ENCODE results near the gene UNC5CL. TPM values are rescaled to one million over a fixed set of nuclear protein-coding genes. Genes with fewer than 3 reads are reported as not detected.

The UNC5CL gene
- total and polyA plus RNA-seq, 9 of the 15 experiments (the other 6 are each of a cell fraction or from before 2014, with no cell fraction given) = 0.07 to 1.8 (median 0.62) TPM; not detected in 1

DNA sequence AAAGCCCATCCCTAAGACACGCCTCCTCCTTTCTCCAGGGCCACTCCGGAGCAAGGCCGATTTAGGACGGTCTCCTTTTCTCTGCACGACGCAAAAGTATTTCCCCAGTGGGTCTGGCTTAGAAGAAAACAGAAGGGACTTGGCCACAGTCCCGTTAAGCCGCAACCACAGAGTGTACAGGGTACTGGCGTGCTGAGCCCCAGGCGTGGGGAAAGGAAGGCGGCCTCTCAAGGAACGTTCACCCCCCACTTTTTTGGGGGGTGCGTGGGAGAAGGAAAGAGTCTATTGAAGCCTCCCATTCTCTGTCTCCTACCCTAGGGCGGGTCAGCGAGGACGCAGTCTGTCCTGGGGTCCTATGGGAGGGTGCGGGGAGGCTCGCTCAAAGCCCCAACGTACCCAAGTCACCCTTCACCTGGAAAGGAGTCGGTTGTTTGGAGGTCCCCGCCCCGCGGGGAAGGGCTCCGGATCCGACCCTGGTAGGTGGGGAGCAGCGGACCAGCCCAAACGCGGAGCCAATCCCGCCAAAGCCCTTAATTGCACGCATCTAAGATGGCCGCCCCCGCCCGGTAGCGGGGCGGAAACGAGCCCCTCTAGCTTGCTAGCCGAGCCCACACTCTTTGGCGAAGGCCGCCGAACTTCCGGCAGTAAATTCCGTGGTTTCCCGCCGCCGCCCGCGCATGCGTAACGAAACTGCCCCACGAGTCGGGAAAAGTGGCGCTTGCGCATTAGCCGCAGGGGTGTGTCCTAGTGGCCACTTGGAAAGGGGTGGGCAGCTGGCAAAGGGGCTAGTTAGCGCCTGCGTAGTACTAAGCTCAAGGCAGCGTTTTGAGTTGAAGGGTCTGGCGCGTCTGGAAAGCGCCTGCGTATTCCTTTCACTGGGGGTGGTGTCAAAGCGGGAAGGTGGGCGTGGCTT is 33.2 kb upstream of the UNC5CL start, which contains the start of gene OARD1 (continued):
- TF ChIP-seq, protein P1, sequence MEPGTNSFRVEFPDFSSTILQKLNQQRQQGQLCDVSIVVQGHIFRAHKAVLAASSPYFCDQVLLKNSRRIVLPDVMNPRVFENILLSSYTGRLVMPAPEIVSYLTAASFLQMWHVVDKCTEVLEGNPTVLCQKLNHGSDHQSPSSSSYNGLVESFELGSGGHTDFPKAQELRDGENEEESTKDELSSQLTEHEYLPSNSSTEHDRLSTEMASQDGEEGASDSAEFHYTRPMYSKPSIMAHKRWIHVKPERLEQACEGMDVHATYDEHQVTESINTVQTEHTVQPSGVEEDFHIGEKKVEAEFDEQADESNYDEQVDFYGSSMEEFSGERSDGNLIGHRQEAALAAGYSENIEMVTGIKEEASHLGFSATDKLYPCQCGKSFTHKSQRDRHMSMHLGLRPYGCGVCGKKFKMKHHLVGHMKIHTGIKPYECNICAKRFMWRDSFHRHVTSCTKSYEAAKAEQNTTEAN (CRISPR knock-in tag; IDR thresholded peaks at IDR 0.05) = no peak; the same call in 1 of the 2 replicates
- no peak for TF ChIP-seq ZNF274 (IDR thresholded peaks at IDR 0.05; ENCODE audit: borderline replicate concordance, low read depth, low read length)
- TF ChIP-seq XRCC3 (IDR thresholded peaks at IDR 0.05) = no peak
- TF ChIP-seq ZBTB17 (CRISPR knock-in tag; IDR thresholded peaks at IDR 0.05) = 0 out of 2 replicates have a peak, but pooled peaks have one; percentile 55
- TF ChIP-seq ETV5 (CRISPR knock-in tag; IDR thresholded peaks at IDR 0.05; ENCODE audit: low read depth) = peak; percentile 86
- no peak for TF ChIP-seq ZNF699 (CRISPR knock-in tag; IDR thresholded peaks at IDR 0.05; ENCODE audit: insufficient replicate concordance)
- TF ChIP-seq, protein P2, sequence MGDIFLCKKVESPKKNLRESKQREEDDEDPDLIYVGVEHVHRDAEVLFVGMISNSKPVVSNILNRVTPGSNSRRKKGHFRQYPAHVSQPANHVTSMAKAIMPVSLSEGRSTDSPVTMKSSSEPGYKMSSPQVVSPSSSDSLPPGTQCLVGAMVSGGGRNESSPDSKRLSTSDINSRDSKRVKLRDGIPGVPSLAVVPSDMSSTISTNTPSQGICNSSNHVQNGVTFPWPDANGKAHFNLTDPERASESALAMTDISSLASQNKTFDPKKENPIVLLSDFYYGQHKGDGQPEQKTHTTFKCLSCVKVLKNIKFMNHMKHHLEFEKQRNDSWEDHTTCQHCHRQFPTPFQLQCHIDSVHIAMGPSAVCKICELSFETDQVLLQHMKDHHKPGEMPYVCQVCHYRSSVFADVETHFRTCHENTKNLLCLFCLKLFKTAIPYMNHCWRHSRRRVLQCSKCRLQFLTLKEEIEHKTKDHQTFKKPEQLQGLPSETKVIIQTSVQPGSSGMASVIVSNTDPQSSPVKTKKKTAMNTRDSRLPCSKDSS (IDR thresholded peaks at IDR 0.05; ENCODE audit: low read depth, partially characterized antibody) = no peak
- peak; percentile 49; the same call in 1 of the 2 replicates for TF ChIP-seq ARID1B (IDR thresholded peaks at IDR 0.05)
- TF ChIP-seq HMGN3 (IDR thresholded peaks at IDR 0.05; ENCODE audit: borderline replicate concordance, extremely low read depth, insufficient read length, low read depth, low read length) = peak; percentile 72
- TF ChIP-seq FOXP1 (CRISPR knock-in tag; IDR thresholded peaks at IDR 0.05) = peak; percentile 87; the same call in 1 of the 2 replicates
- TF ChIP-seq DACH1 (IDR thresholded peaks at IDR 0.05; ENCODE audit: partially characterized antibody) = no peak
- TF ChIP-seq, protein P3, sequence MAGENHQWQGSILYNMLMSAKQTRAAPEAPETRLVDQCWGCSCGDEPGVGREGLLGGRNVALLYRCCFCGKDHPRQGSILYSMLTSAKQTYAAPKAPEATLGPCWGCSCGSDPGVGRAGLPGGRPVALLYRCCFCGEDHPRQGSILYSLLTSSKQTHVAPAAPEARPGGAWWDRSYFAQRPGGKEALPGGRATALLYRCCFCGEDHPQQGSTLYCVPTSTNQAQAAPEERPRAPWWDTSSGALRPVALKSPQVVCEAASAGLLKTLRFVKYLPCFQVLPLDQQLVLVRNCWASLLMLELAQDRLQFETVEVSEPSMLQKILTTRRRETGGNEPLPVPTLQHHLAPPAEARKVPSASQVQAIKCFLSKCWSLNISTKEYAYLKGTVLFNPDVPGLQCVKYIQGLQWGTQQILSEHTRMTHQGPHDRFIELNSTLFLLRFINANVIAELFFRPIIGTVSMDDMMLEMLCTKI (IDR thresholded peaks at IDR 0.05; ENCODE audit: partially characterized antibody) = no peak
- TF ChIP-seq ZBED1 (IDR thresholded peaks at IDR 0.05) = peak; percentile 49; the same call in 1 of the 2 replicates
- no peak for TF ChIP-seq RHOXF2B (CRISPR knock-in tag; conservative IDR thresholded peaks at IDR 0.05)
- no peak for TF ChIP-seq BCL6 (CRISPR knock-in tag; IDR thresholded peaks at IDR 0.05)
- TF ChIP-seq SRSF7 (optimal IDR thresholded peaks at IDR 0.05; ENCODE audit: low read depth, low read length) = no peak
- TF ChIP-seq SUPT5H (IDR thresholded peaks at IDR 0.05) = peak; percentile 94
- TF ChIP-seq, protein P4, sequence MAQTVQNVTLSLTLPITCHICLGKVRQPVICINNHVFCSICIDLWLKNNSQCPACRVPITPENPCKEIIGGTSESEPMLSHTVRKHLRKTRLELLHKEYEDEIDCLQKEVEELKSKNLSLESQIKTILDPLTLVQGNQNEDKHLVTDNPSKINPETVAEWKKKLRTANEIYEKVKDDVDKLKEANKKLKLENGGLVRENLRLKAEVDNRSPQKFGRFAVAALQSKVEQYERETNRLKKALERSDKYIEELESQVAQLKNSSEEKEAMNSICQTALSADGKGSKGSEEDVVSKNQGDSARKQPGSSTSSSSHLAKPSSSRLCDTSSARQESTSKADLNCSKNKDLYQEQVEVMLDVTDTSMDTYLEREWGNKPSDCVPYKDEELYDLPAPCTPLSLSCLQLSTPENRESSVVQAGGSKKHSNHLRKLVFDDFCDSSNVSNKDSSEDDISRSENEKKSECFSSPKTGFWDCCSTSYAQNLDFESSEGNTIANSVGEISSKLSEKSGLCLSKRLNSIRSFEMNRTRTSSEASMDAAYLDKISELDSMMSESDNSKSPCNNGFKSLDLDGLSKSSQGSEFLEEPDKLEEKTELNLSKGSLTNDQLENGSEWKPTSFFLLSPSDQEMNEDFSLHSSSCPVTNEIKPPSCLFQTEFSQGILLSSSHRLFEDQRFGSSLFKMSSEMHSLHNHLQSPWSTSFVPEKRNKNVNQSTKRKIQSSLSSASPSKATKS (CRISPR knock-in tag; IDR thresholded peaks at IDR 0.05) = no peak
- TF ChIP-seq ZEB2 (IDR thresholded peaks at IDR 0.05) = 0 out of 2 replicates have a peak, but pooled peaks have one; percentile 20
- peak; percentile 73 for TF ChIP-seq TAF9B (IDR thresholded peaks at IDR 0.05; ENCODE audit: partially characterized antibody)
- TF ChIP-seq ZFP36 (IDR thresholded peaks at IDR 0.05; ENCODE audit: low read depth, low read length, partially characterized antibody) = peak; percentile 1

Measured in K562 (cell line).